Fibroblast of mammary gland (primary cell): ENCODE results near the gene ZYX.

Experiments used
- DNase-seq: peaks from one replicate; pipeline ENCODE4 v3.0.0-alpha.2; 2010; ENCODE audit warnings: low read depth
- H3K4me3 ChIP-seq: 2 replicates; pipeline ENCODE4 v1.5.1; 2011; ENCODE audit warnings: low read depth, mild to moderate bottlenecking, low read length, moderate library complexity; ENCODE audit not compliant: control insufficient read depth
- CTCF ChIP-seq: conservative IDR thresholded peaks from 2 replicates; pipeline ENCODE4 v1.5.1; 2011; ENCODE audit warnings: low read depth, low read length, inconsistent platforms; ENCODE audit not compliant: control insufficient read depth, insufficient read depth

The ZYX gene

GRCh38 chr7:143385891-143386781, 5.0 kb downstream of the ZYX start:
- H3K4me3 ChIP-seq: peak overlapping the region; percentile 30
- TF ChIP-seq CTCF: no peak
- DNase-seq: peak; percentile 63

GRCh38 chr7:143387156-143387975, 6.2 kb downstream of the ZYX start:
- peak; percentile 11 for TF ChIP-seq CTCF
- H3K4me3 ChIP-seq: no peak overlapping the region
- no peak for DNase-seq

GRCh38 chr7:143388051-143388450, 6.9 kb downstream of the ZYX start:
- TF ChIP-seq CTCF: no peak
- no peak overlapping the region for H3K4me3 ChIP-seq
- no peak for DNase-seq

GRCh38 chr7:143388491-143389101, 7.5 kb downstream of the ZYX start:
- no peak overlapping the region for H3K4me3 ChIP-seq
- DNase-seq: no peak
- no peak for TF ChIP-seq CTCF

GRCh38 chr7:143389316-143390103, 8.4 kb downstream of the ZYX start:
- peak; percentile 45 for DNase-seq
- H3K4me3 ChIP-seq: no peak overlapping the region
- TF ChIP-seq CTCF: peak; percentile 8
